ENCODE measurements around the gene TMEM181.
"Not testable (repeated sequence)": the region's sequence is repeated elsewhere in the genome, so short reads cannot be mapped to it uniquely, and the experiment has no call there.

The TMEM181 gene

GRCh38 chr6:158648682-158649131, 88.8 kb downstream of the TMEM181 start:
- DNase-seq (ENCODE audit: low spot score), result peak; percentile 65
- TF ChIP-seq CTCF (IDR thresholded peaks at IDR 0.05; ENCODE audit: extremely low read depth, missing control alignments), result no peak

DNA sequence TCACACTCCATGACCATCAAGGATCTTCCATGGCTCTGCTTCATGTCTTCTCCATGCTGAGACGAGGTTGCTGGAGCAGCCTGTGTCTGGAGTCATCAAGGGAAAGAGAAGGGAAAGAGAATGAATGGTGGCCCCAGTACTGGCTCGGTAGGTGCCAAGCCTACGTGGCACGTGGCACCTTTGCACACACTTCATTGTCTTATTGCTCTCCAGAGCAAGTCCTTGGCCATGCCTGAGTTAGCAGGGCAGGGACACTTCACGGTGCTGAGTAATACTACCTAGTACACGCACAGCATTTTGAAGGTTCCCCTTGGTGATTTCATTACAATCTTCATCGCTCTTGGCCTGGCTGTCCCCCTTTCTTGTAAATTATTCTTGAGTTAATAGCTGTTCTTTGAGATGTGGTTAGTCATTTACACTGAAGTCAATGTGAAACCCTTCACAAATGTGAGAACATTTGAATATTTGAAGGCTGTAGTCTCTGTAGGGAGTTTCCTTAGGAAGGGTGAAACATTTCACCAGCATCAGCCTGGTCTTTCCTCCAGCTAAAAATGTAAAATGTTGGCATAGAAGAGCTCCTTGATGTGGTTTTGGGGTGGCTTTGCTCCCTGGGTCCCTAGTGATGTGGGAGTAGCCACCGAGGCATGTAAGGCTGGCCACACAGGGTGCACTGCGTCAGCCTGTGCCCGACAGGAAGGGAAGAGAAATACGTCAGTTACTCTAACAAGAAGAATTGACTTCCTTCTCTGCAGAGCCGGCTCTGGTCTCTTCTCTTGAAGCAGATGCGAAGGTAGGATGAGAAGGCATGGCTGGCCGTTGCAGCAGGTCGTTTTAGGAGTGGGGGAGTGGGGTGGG, 89.6 kb downstream of the TMEM181 start, which contains the start of gene SYTL3:
SYTL3 (plus strand) TSS at position 766 of the 855 bp plus-strand sequence. CDS start 13,215 bp downstream, outside the sequence.
- DNase-seq (ENCODE audit: low spot score), result peak; percentile 59
- TF ChIP-seq CTCF (IDR thresholded peaks at IDR 0.05; ENCODE audit: extremely low read depth, missing control alignments), result no peak

- not testable (repeated sequence) for DNase-seq (ENCODE audit: low spot score)
These were observed 92.3 kb downstream of the TMEM181 start for GRCh38 chr6:158651981-158652737.

DNA sequence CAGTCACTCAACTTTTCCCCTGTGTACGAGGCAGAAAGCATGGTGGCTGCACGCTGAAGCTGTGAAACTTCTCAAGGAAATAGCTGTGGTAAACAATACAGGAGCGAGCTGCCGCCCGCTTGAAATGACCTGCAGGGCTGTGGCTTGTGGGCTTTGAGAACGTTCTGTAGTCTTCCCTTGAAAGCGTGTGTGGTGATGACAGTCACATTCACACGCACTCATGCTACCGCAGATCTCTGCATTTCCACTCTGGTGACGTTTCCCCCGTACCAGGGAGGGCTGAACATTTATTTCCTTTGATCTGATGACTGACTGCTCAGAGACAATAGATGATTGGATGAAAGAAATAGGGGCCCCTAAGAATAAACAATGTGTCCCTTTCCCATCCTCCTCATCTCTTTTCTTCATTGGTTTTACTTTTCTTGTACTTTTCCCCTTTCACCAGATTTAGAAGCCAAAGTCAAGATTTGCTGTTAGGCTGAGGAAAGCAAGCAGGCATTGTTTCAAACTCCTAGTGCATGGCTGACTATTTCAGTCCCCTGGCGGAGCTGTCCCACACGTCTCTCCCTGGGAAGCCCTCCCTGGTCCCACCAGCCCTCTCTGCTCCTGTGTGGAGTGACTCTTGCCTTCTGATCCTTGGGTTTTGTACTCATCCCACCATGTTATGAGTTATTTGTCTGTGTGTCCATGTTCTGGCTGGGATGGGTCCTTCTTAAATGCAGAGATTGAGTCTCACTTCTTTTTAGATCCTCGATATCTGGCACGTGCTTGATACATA, 93.9 kb downstream of the TMEM181 start:
- TF ChIP-seq CTCF (IDR thresholded peaks at IDR 0.05; ENCODE audit: extremely low read depth, missing control alignments), result no peak
- peak; percentile 77 for DNase-seq (ENCODE audit: low spot score)

DNA sequence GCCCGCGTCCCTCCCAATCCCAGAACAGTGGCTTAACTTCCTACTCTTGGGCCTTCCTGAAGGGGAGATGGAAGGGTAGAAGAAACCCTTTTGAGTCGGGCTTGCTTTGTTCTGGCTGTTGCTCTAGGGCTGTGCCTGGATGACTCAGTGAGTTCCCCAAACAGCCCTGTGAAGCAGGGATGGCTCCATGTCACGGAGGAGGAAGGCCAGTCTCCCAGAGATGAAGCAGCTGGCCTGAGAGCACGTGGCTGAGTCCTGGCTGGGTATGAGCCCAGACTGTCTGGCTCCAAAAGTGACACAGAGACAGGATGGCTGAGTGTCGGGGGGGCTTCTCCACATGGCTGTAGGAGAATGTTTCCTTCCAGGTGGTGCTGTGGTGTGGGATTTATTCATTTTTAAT, 94.6 kb downstream of the TMEM181 start:
- TF ChIP-seq CTCF (IDR thresholded peaks at IDR 0.05; ENCODE audit: extremely low read depth, missing control alignments), result no peak
- no peak for DNase-seq (ENCODE audit: low spot score)

DNA sequence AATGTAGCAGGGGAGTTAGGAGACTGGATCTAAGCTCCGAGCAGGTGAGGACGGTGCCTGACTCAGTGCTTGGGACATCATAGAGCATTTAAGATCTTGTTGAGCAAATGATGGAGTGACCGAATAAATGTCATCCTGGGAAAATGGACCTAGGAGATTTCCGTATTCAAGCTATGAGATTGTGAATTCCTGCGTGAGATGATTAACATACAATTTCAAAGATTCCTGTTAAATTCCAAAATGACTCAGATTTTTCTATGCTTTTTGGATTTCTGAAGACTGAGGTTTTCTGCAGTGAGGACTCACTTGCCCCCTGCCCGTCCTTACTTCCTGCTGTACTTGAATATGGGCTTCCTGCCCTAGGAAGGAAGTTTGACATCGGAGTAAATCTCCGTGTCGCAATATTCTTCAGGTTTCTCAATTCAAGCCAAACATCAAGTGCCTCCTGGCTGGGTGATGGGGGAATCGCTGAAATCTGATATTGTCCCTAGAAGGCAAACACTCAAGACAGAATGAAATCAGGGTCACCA, 95.1 kb downstream of the TMEM181 start:
- DNase-seq (ENCODE audit: low spot score), result no peak
- no peak for TF ChIP-seq CTCF (IDR thresholded peaks at IDR 0.05; ENCODE audit: extremely low read depth, missing control alignments)

All from GM20000 (cell line).